Measurements from ENCODE around the gene MAPK8IP2.
"Not testable (repeated sequence)": the region's sequence is repeated elsewhere in the genome, so short reads cannot be mapped to it uniquely, and the experiment has no call there.

MAPK8IP2 gene

GRCh38 chr22:50657925-50658324 is 57.3 kb downstream of the MAPK8IP2 start:
- no peak overlapping the region for H3K4me3 ChIP-seq (replicated peaks; ENCODE audit: low read depth, low read length)
- no peak for TF ChIP-seq CTCF (IDR thresholded peaks at IDR 0.05; ENCODE audit: low read depth, low read length, missing control alignments)
- no peak for DNase-seq (ENCODE audit: extremely low read depth, low read depth)

GRCh38 chr22:50659711-50660110 is 59.1 kb downstream of the MAPK8IP2 start:
- not testable (repeated sequence) for DNase-seq (ENCODE audit: extremely low read depth, low read depth); H3K4me3 ChIP-seq (replicated peaks; ENCODE audit: low read depth, low read length)

GRCh38 chr22:50660306-50660705 is 59.7 kb downstream of the MAPK8IP2 start:
- no peak for DNase-seq (ENCODE audit: extremely low read depth, low read depth)
- TF ChIP-seq CTCF (IDR thresholded peaks at IDR 0.05; ENCODE audit: low read depth, low read length, missing control alignments): no peak
- H3K4me3 ChIP-seq (replicated peaks; ENCODE audit: low read depth, low read length): no peak overlapping the region
